ENCODE measurements around the gene CLDN20.

- TF ChIP-seq CTCF (conservative IDR thresholded peaks at IDR 0.05 in 1 of 2, IDR thresholded peaks at IDR 0.05 in 1 of 2; ENCODE audit: low read depth in 1 of 2, low read length in 2 of 2) (no peak), EZH2 (IDR thresholded peaks at IDR 0.05; ENCODE audit: low read length, missing control alignments) (no peak)
Measured at GRCh38 chr6:155273431-155273830, 9.6 kb downstream of the CLDN20 start.

Data from fibroblast of lung (primary cell).